T follicular helper cell (primary cell): ENCODE results near the gene TMEM229B.

Experiments
- DNase-seq: peaks from one replicate; pipeline ENCODE4 v3.0.0-alpha.2; 2020; ENCODE audit warnings: low read depth

TMEM229B gene

DNA sequence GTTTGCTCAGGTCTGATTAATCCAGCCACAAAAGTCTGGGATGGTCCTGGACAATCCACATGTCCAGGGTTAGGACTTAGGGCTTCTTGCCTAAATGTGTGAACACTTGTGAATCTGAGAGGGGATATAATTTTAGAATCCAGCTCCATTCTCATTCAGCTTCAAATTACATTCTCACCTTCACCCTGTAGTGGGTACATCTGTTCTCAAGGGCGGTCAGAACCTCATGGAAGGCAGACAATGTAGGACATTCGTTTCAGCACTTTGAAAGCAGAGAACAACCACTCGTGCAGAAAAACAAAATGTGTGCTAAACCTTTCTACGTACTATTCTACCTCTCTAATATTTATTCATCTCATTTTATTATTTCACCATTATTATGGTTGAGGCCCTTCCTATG lies 1.2 kb downstream of the TMEM229B start:
- DNase-seq = no peak

GRCh38 chr14:67486890-67487289 lies 1.6 kb downstream of the TMEM229B start:
- DNase-seq = no peak

GRCh38 chr14:67485501-67486095 lies 2.9 kb downstream of the TMEM229B start:
- no peak for DNase-seq

DNA sequence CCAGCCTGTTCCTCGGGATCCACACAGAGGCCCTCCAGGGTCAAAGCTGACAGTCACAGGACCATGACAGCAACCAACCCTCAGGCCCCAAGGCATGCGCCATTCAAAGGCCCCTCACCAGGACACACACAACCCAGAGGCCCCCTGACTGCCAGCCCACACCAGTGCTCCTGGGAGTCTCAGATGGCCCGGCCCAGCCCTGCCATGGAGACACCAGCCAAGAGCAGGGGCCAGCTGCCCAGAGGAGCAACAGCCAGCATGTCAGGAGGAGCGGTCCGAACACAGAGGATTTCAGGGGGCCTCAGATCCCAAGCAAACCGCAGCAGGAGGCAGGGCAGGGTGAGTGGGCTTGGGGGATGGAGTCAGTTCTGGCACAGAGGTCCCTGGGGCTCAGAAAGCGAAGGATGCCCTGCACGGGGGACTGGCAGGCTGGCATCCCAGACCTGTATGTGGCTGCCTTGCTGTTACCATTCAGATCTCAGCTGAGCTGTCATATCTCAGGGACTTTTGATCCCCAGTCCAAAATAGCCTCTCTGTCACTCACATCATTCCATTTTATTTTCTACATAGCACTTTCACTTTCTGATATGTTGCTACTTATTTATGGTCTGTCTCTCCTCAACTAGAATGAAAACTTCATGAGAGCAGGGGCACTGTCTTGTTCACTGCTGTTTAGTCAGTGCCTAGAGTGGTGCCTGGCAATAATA lies 4.8 kb downstream of the TMEM229B start:
- no peak for DNase-seq

DNA sequence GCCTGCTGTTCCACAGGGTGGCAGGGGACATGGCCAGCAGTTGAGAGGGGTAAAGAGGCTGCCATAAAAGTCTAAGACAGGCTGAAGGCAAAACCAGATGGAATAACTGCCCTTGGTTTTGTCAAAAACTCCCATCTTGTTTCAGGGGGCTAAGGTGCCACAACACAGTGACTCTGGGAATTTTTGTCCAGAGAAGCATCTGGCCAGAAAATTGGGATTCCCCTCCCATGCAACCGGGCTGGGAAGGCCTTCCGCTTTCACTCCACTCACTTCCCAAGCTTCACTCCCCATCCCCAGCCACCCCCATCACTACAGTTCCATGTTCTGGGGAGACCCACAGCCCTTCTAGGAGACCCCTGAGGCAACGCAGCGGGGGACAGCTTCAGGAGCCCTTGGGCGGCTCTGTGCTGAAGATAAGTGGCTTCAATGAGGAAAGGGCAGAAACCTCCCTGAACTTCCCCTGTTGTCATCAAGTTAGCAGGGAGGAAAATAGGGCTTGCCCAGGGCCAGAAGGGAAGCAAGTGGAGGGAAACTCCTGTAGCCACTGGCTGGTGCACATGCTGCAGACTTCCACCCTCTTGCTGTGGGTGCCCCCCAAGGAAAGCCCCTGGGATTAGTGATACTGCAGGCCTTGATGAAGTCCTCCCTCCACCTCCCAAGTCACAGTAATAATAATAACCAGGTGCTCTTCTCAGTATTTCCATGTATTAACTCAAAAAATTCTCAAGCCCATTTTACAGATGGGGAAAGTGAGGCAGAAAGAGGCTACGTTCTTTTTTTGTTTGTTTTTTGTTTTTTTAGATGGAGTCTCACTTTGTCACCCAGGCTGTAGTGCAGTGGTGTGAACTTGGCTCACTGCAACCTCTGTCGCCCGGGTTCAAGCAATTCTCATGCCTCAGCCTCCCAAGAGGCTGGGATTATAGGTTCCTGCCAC lies 6.0 kb downstream of the TMEM229B start:
- no peak for DNase-seq

- DNase-seq = no peak
These were observed 8.5 kb downstream of the TMEM229B start for GRCh38 chr14:67480011-67480410.

DNA sequence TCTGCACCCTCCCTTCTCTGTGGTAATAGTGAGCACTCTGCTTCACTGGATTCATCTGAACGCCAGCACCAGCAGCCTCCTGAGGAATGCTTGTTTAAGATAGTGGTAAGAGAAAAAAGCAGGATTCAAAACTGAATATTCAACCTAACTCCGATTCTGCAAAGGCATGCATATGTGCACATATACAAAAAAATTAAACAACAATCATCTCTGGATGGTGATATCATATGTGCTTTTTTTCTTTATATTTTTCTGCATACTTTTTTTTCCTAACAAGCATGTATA lies 9.8 kb downstream of the TMEM229B start:
- no peak for DNase-seq

- no peak for DNase-seq
These were observed 10.4 kb downstream of the TMEM229B start for GRCh38 chr14:67477926-67478799.

GRCh38 chr14:67474366-67474765 lies 14.2 kb downstream of the TMEM229B start:
- DNase-seq = no peak

- DNase-seq = no peak
These were observed 15.0 kb downstream of the TMEM229B start for GRCh38 chr14:67473290-67474082.

- no peak for DNase-seq
These were observed 15.8 kb downstream of the TMEM229B start for GRCh38 chr14:67472726-67473125.

DNA sequence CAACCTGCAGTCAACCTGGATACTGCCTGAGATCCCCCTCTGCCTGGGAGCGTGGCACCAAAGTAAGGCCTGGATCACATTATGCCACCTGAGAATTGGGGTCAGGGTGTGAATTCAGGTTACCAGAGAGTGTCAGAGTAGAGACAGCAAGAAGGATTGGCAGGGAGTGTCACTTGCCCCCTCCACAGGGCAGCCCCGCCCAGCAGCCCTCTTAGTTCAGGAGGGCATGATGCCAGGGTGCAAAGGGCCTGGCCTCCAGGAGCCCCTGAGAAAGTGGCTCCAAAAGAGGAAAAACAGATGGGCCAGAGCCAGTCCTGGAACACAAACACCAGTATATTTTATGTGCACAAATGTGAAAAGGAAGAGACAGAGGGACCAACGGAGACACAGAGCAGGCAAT lies 18.6 kb downstream of the TMEM229B start:
- no peak for DNase-seq

DNA sequence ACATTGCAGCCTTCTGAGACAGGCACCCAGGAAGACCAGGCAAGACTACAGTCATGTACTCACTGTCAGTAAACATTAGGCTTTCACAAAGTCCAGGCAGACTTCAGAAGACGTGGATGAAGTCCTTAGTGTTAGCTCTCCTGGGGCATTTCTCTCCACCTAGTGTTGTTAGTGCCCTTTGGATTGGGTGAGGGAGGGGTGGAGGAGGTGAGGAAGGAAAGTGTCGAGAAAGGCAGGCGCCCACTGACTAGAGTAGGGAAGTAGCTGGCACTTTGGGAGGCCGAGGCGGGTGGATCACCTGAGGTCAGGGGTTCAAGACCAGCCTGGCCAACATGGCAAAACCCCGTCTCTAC lies 20.2 kb downstream of the TMEM229B start:
- no peak for DNase-seq

DNA sequence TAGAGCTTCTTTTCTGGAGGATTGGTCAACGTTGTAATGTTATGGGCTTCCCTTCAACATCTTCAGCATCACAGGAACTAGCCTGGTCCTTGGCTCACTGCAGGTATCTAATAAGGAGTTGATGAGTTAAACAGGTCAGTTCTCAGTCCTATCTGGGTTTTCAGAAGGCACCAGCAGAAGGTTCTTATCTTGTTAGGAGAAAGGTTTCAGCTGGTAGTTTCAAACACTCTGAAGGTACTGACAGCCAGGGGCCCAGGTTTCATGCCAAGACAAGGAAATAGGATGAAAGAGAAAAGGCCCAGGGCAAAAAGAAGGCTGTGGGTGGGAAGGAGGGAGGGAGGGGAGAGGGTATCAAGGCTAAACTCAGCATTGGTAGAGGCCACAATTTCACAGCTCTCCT lies 21.4 kb downstream of the TMEM229B start:
- no peak for DNase-seq

- DNase-seq = no peak
These were observed 23.6 kb downstream of the TMEM229B start for GRCh38 chr14:67464879-67465278.

DNA sequence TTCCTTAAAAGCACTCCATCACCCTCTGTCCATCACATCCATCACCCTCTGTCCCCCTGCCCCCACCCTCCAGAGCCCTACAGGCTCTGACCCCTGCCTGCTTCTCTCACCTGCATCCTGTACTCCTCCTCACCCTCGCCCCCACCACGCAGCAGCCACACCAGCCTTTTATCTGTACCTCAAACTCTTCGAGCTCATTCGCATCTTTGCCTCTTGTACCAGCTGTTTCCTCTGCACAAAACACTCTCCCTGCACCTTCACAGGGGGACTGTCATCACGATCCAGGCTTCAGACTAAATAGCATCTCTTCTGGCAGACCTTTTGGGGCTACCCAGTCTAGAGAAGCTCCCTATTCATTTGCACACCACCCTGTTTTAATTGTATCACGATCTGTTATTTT lies 24.1 kb downstream of the TMEM229B start:
- DNase-seq = no peak

DNA sequence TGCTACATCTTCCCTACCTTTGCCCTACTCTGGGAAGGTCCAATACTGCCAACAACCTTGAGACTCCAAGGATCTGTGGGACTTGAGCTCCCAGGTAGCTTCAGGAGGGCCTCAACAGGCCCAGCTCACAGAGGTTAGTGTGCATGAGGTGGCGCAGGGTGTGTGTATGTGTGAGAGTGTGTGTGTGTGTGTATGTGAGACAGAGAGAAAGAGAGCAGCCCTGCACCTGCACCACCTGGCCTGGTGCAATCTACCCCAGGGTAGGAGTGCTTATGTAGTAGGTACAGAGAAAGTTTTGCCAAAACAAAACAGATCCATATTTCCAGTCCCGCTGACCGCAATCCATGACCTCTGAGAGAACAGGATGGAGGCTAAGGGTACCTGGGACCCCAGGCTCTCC lies 24.6 kb downstream of the TMEM229B start:
- DNase-seq = no peak

- DNase-seq = no peak
These were observed 26.5 kb downstream of the TMEM229B start for GRCh38 chr14:67461996-67462395.

DNA sequence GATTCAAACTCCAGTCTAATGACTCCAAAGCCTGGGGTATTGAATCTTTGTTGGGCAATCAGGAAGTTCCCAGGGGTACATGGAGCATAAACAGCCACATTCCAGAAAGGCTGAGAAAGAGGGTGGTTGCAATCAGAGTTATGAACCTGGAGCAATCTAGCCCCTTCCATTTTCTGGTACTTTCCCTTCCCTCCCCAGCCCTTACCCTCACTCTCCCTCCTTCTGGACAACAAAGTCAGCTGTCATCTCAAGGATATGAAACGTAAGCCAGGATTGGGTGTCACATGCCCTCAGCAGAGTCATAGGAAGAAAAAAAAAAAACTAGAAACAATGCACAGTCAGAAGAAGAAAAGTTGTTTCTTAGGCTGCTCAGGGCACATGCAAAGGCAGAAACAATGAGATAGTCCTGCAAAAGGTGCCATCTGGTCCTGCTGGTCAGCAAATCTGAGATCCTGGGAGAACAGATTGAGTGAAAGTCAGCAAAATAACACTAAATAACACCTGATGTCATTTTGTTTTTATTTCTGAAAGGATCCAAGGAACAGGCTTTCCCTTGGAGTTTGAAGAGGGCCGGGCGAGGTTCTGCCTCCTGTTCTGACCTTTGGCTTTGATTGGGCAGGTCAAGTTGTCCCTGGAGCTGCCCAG lies 27.1 kb downstream of the TMEM229B start:
- DNase-seq = no peak

- no peak for DNase-seq
These were observed 29.2 kb downstream of the TMEM229B start for GRCh38 chr14:67459336-67459735.

DNA sequence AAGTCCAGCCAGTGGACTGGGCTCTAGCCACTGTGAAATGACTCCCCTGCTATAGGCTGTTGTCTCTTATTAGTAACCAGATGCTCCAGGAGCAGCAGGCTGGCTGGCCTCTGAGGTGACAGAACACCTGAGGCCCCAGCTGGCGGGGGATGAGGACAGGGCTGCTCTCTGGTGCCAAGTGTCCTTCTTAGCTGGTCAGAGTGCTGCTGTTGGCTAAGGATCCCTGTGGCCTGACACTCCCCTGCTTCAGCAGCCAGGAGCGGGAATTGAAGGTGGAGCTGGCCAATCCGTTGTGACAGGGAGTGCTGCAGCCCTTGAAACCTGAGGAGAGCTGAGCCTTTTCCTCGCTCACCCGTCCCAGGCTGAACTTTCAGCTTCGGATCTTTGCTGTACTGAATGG lies 30.7 kb downstream of the TMEM229B start:
- DNase-seq = no peak
